GM15510 (cell line): ENCODE results near the gene POLR1D.

Experiments used
- POLR2A ChIP-seq: IDR thresholded peaks from 3 replicates; pipeline ENCODE4 v1.6.1; 2011; ENCODE audit warnings: borderline replicate concordance; ENCODE audit not compliant: insufficient read length; ENCODE audit errors: extremely low read depth

Gene POLR1D

GRCh38 chr13:27672025-27672424, 50.3 kb downstream of the POLR1D start:
- TF ChIP-seq POLR2A: no peak
